ENCODE results near the gene ABCB11.
"Not testable (repeated sequence)": the region's sequence is repeated elsewhere in the genome, so short reads cannot be mapped to it uniquely, and the experiment has no call there.

ABCB11 gene

GRCh38 chr2:169031202-169031601, at the start of gene ABCB11:
Gene ABCB11 (minus strand): TSS chr2:169031324. CDS start chr2:169018125, 13,199 bp downstream.
- H3K4me1 Mint-ChIP-seq (ENCODE audit: low read depth) = peaks cover 3% of the 10 kb centered on the region
- H3K27me3 Mint-ChIP-seq = no peaks in the 10 kb centered on the region
- no peaks in the 10 kb centered on the region for H3K36me3 Mint-ChIP-seq (ENCODE audit: low read depth)
- peaks cover 12% of the 10 kb centered on the region for H3K9me3 Mint-ChIP-seq
- no peak within 1 kb of the TSS for H3K27ac Mint-ChIP-seq
- H3K4me3 Mint-ChIP-seq = no peak within 1 kb of the TSS

- Mint-ChIP-seq H3K27ac (no peak overlapping the region), H3K36me3 (ENCODE audit: low read depth) (no peaks in the 10 kb centered on the region), H3K4me3 (no peak overlapping the region), H3K9me3 (no peaks in the 10 kb centered on the region), H3K4me1 (ENCODE audit: low read depth) (no peaks in the 10 kb centered on the region), H3K27me3 (no peaks in the 10 kb centered on the region)
Observed at GRCh38 chr2:169080250-169081069, 49.3 kb upstream of the ABCB11 start.

- Mint-ChIP-seq H3K27me3 (no peaks in the 10 kb centered on the region), H3K4me3 (no peak overlapping the region), H3K9me3 (no peaks in the 10 kb centered on the region), H3K36me3 (ENCODE audit: low read depth) (peaks cover 9% of the 10 kb centered on the region), H3K27ac (no peak overlapping the region), H3K4me1 (ENCODE audit: low read depth) (peaks cover 21% of the 10 kb centered on the region)
Observed at GRCh38 chr2:169077674-169078240, 46.6 kb upstream of the ABCB11 start.

- Mint-ChIP-seq H3K4me1 (ENCODE audit: low read depth) (peaks cover 49% of the 10 kb centered on the region), H3K4me3 (peak overlapping the region; percentile 23), H3K27me3 (no peaks in the 10 kb centered on the region), H3K27ac (peak overlapping the region; percentile 93), H3K36me3 (ENCODE audit: low read depth) (peaks cover 9% of the 10 kb centered on the region), H3K9me3 (no peaks in the 10 kb centered on the region)
Observed at GRCh38 chr2:169073963-169074751, 43.0 kb upstream of the ABCB11 start.

GRCh38 chr2:169073211-169073962, 42.3 kb upstream of the ABCB11 start:
- Mint-ChIP-seq H3K27ac (peak overlapping the region; percentile 93), H3K36me3 (ENCODE audit: low read depth) (peaks cover 9% of the 10 kb centered on the region), H3K4me1 (ENCODE audit: low read depth) (peaks cover 57% of the 10 kb centered on the region), H3K4me3 (peak overlapping the region; percentile 23), H3K27me3 (no peaks in the 10 kb centered on the region), H3K9me3 (no peaks in the 10 kb centered on the region)

GRCh38 chr2:169072163-169072925, 41.2 kb upstream of the ABCB11 start:
- Mint-ChIP-seq H3K4me1 (ENCODE audit: low read depth) (peaks cover 57% of the 10 kb centered on the region), H3K27ac (peak overlapping the region; percentile 86), H3K9me3 (no peaks in the 10 kb centered on the region), H3K36me3 (ENCODE audit: low read depth) (peaks cover 9% of the 10 kb centered on the region), H3K4me3 (peak overlapping the region; percentile 6), H3K27me3 (no peaks in the 10 kb centered on the region)

- H3K27me3 Mint-ChIP-seq = no peaks in the 10 kb centered on the region
- H3K4me3 Mint-ChIP-seq = peak overlapping the region; percentile 24
- peaks cover 9% of the 10 kb centered on the region for H3K36me3 Mint-ChIP-seq (ENCODE audit: low read depth)
- no peaks in the 10 kb centered on the region for H3K9me3 Mint-ChIP-seq
- peak overlapping the region; percentile 50 for H3K27ac Mint-ChIP-seq
- H3K4me1 Mint-ChIP-seq (ENCODE audit: low read depth) = peaks cover 63% of the 10 kb centered on the region
Observed at GRCh38 chr2:169071455-169071854, 40.3 kb upstream of the ABCB11 start.

GRCh38 chr2:169069833-169070232, 38.7 kb upstream of the ABCB11 start:
- Mint-ChIP-seq H3K9me3 (no peaks in the 10 kb centered on the region), H3K27ac (peak overlapping the region; percentile 82), H3K36me3 (ENCODE audit: low read depth) (peaks cover 9% of the 10 kb centered on the region), H3K4me3 (peak overlapping the region; percentile 66), H3K27me3 (no peaks in the 10 kb centered on the region), H3K4me1 (ENCODE audit: low read depth) (peaks cover 65% of the 10 kb centered on the region)

- Mint-ChIP-seq H3K4me3 (peak within 1 kb of the TSS; percentile 66), H3K4me1 (ENCODE audit: low read depth) (peaks cover 60% of the 10 kb centered on the region), H3K36me3 (ENCODE audit: low read depth) (peaks cover 6% of the 10 kb centered on the region), H3K27me3 (no peaks in the 10 kb centered on the region), H3K9me3 (no peaks in the 10 kb centered on the region), H3K27ac (peak within 1 kb of the TSS; percentile 82)
Observed at GRCh38 chr2:169069341-169069740, 38.2 kb upstream of the ABCB11 start, which contains the start of gene DHRS9. Gene DHRS9 (plus strand): TSS chr2:169069563. CDS start chr2:169081582, 12,019 bp downstream.

- H3K4me3 Mint-ChIP-seq = no peak overlapping the region
- peaks cover 35% of the 10 kb centered on the region for H3K4me1 Mint-ChIP-seq (ENCODE audit: low read depth)
- H3K27me3 Mint-ChIP-seq = no peaks in the 10 kb centered on the region
- no peaks in the 10 kb centered on the region for H3K9me3 Mint-ChIP-seq
- no peaks in the 10 kb centered on the region for H3K36me3 Mint-ChIP-seq (ENCODE audit: low read depth)
- H3K27ac Mint-ChIP-seq = no peak overlapping the region
Observed at GRCh38 chr2:169066897-169067296, 35.8 kb upstream of the ABCB11 start.

GRCh38 chr2:169065864-169066517, 34.9 kb upstream of the ABCB11 start:
- no peaks in the 10 kb centered on the region for H3K36me3 Mint-ChIP-seq (ENCODE audit: low read depth)
- peaks cover 29% of the 10 kb centered on the region for H3K4me1 Mint-ChIP-seq (ENCODE audit: low read depth)
- H3K27me3 Mint-ChIP-seq = no peaks in the 10 kb centered on the region
- H3K4me3 Mint-ChIP-seq = no peak overlapping the region
- no peak overlapping the region for H3K27ac Mint-ChIP-seq
- no peaks in the 10 kb centered on the region for H3K9me3 Mint-ChIP-seq

GRCh38 chr2:169065422-169065821, 34.3 kb upstream of the ABCB11 start:
- Mint-ChIP-seq H3K4me3 (no peak overlapping the region), H3K36me3 (ENCODE audit: low read depth) (no peaks in the 10 kb centered on the region), H3K4me1 (ENCODE audit: low read depth) (peaks cover 28% of the 10 kb centered on the region), H3K27me3 (no peaks in the 10 kb centered on the region), H3K9me3 (no peaks in the 10 kb centered on the region), H3K27ac (no peak overlapping the region)

- peaks cover 17% of the 10 kb centered on the region for H3K4me1 Mint-ChIP-seq (ENCODE audit: low read depth)
- H3K27me3 Mint-ChIP-seq; H3K27ac Mint-ChIP-seq; H3K4me3 Mint-ChIP-seq; H3K9me3 Mint-ChIP-seq; H3K36me3 Mint-ChIP-seq (ENCODE audit: low read depth): not testable (repeated sequence)
Observed at GRCh38 chr2:169064199-169064598, 33.1 kb upstream of the ABCB11 start.
